ENCODE data around the gene MED27.

The MED27 gene

DNA sequence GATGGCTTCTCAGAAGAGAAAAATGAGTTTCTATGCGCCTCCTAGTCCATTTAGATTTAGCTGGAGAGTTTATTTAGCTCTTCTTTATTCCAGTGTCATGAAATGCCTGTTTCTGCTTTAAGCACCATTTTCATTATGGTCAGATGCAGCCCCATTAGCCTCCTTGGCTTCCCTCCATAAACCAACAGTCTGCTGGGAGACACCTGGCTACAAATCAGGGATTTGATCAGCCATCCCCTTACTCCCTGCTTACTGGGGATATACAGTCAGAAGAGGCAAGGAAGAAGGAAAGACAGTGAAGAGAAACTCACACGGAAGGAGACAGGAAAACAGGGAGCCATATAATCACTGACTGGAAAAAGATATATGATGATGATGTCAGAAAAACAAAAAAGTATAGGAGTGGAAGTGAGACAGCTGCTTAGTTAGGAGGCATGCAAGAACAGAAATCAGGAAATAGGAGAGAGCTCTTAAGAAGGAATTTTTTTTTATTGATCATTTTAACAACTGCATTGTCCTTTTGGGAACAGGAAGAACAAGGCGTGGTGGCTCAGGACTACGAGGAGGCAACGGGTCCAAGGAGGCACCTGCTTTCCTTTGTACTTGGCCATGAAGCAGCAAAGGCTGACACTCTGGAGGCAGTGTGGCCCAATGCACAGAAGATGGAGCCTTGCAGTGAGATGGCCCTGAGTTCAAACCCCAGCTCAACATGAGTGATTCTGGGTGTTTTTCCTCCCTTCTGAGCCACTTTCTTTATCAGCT lies 56.1 kb downstream of the MED27 start:
- no peaks in the 10 kb centered on the region for H3K27me3 ChIP-seq
- H3K9ac ChIP-seq, result no peak overlapping the region
- no peaks in the 10 kb centered on the region for H3K4me1 ChIP-seq
- no peak overlapping the region for H3K27ac ChIP-seq
- H3K4me3 ChIP-seq, result no peak overlapping the region
- no peak overlapping the region for H3K4me2 ChIP-seq
- no peak for TF ChIP-seq Cebpa-rat (IDR thresholded peaks at IDR 0.05)
- H3K9me3 ChIP-seq, result peaks cover 18% of the 10 kb centered on the region
- 0 out of 2 replicates have a peak, but pooled peaks cover 5% of the 10 kb centered on the region for H3K36me3 ChIP-seq
- H4K20me1 ChIP-seq, result peaks cover 64% of the 10 kb centered on the region

DNA sequence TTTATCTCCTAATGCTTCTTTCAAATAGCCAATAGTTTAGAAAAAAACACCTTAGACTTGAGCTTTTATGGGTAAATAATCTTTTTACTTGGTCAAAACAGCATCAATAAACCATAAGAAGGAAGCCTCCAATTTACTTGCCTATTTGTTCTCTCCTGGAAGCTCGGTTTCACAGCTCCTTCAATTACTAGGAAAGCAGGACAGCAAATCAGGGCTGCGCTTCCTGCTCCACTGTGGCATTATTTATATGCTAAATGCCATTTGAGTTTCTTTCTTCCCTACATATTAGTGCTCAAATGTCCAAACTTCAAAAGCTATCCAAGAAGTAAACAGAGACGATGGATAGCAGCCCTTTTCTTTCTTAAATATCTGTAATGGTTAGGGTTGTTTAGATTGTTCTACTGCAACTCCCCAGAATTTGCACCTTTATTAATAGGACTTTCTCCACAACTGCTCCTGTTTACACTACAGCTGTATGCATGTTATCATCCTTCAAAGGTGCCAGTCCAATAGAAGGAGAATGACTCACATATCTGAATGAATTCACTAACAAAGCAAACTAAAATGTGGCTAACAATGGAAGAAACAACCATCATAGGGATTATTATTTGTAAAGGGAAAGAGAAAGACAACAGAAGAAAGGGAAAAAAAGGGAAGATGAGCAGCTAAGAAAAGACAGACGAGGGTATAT lies 58.7 kb downstream of the MED27 start:
- Histone ChIP-seq H3K27me3 (no peaks in the 10 kb centered on the region), H4K20me1 (peaks cover 65% of the 10 kb centered on the region), H3K4me2 (no peak overlapping the region), H3K27ac (no peak overlapping the region), H3K36me3 (0 out of 2 replicates have a peak, but pooled peaks cover 2% of the 10 kb centered on the region), H3K9ac (no peak overlapping the region), H3K4me1 (no peaks in the 10 kb centered on the region), H3K9me3 (peaks cover 18% of the 10 kb centered on the region), H3K4me3 (no peak overlapping the region)
- no peak for TF ChIP-seq Cebpa-rat (IDR thresholded peaks at IDR 0.05)

DNA sequence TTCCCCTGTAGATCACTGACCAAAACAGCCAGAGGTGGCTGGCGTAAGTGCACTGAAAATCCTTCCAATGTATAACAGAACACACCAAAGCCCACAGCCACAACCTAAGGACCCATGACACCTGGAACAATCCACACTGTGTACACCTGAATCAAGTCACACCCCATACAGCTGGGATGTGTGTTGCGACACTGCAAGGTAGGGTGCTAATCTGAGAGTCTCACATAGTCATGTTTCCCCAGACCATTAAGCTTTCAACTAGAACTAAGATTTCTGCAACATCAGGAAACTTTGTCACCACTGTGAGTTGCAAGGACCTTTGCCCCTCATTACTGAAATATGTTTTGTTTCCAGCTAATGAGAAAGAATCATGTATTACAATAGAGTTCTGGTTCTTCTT lies 59.4 kb downstream of the MED27 start:
- H4K20me1 ChIP-seq, result peaks cover 61% of the 10 kb centered on the region
- H3K4me3 ChIP-seq, result no peak overlapping the region
- no peaks in the 10 kb centered on the region for H3K4me1 ChIP-seq
- peaks cover 18% of the 10 kb centered on the region for H3K9me3 ChIP-seq
- H3K9ac ChIP-seq, result no peak overlapping the region
- H3K4me2 ChIP-seq, result no peak overlapping the region
- H3K27me3 ChIP-seq, result no peaks in the 10 kb centered on the region
- no peak for TF ChIP-seq Cebpa-rat (IDR thresholded peaks at IDR 0.05)
- no peak overlapping the region for H3K27ac ChIP-seq
- no peaks in the 10 kb centered on the region for H3K36me3 ChIP-seq

DNA sequence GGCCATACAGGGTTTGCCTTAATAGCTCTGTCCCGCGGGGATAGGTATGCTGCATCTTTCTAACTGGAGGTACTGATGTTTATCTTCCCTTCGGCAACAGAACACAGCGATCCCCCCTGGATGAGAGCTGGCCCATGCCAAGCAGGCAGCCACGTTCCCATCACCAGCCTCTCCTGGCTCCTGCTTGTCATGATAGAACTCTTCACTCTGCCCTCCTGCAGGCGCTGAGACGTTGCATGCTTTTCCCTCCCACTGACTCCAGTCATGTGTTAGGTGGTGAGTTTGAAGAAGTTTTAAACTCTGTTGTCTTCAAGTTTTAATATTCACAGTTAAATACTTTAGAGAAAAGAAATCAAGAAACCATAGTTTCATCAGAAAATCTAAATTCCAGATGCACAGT lies 60.0 kb downstream of the MED27 start:
- Histone ChIP-seq H3K9ac (no peak overlapping the region), H3K4me1 (peaks cover 5% of the 10 kb centered on the region; the same call in 1 of the 2 replicates), H3K9me3 (peaks cover 18% of the 10 kb centered on the region), H3K4me3 (no peak overlapping the region), H3K36me3 (no peaks in the 10 kb centered on the region), H4K20me1 (peaks cover 61% of the 10 kb centered on the region), H3K27ac (no peak overlapping the region), H3K27me3 (no peaks in the 10 kb centered on the region), H3K4me2 (no peak overlapping the region)
- no peak for TF ChIP-seq Cebpa-rat (IDR thresholded peaks at IDR 0.05)

DNA sequence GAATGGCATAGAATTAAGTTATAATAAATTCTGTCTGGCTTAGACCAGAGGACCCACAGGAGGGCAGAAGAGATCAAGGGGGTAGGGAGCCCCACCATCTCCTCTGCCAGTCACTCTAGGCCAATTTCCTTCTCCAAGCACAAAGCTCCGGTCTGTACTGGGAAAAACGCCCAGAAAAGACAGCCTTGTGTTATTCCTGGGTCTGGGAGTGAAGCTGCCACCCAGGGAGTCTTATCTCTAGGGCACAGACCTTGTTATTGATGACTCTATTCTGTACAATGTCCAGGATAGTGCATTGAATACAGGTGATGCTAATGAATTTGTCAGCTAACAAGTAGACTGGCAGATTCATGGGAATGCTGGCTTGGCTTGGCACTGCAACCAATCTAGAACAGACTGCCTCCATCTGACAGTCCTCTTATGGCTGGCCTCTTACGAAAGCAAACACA lies 60.7 kb downstream of the MED27 start:
- H3K4me2 ChIP-seq, result no peak overlapping the region
- peaks cover 12% of the 10 kb centered on the region for H3K4me1 ChIP-seq
- H3K4me3 ChIP-seq, result no peak overlapping the region
- H3K9ac ChIP-seq, result no peak overlapping the region
- no peak overlapping the region for H3K27ac ChIP-seq
- peaks cover 16% of the 10 kb centered on the region for H3K9me3 ChIP-seq
- no peak for TF ChIP-seq Cebpa-rat (IDR thresholded peaks at IDR 0.05)
- peaks cover 61% of the 10 kb centered on the region for H4K20me1 ChIP-seq
- H3K36me3 ChIP-seq, result no peaks in the 10 kb centered on the region
- H3K27me3 ChIP-seq, result no peaks in the 10 kb centered on the region

DNA sequence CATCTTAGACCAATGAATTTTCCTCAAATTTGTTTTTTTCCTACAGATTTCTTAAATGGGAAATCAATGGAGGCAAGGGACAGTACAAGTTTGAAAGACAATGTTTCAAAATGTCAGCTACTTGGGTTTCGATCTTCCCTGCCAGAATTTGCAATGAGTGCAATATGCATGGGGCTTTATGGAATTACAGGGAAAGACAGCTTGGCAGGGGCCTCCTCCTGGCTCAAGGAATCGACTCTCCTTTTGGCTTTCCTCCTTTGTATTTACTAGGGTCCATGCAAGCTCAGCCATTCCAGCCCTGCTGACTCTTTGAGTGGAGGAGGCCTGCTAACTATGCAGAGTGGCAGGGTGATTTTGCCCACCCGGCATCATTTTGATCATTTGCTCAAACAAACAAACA lies 63.2 kb downstream of the MED27 start:
- no peak for TF ChIP-seq Cebpa-rat (IDR thresholded peaks at IDR 0.05)
- H3K27ac ChIP-seq, result no peak overlapping the region

DNA sequence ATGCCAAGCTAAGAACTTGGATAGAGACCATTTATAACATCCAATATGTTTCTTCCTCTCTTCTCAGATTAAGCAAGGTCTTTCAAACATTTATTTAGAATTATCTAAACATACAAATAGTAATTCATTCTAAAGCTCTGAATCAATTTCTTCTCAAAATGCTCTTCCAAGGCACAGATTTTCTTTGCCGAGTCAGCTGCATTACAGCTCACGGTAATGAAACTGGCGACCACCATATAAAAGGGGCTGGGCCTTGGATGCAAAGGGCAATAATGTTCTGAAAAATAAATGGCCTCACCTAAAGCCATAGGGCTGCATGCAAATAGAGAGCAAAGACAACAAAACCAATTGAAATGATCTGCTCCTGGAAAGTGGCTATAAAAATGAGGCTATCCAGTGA lies 63.8 kb downstream of the MED27 start:
- no peak for TF ChIP-seq Cebpa-rat (IDR thresholded peaks at IDR 0.05)
- no peak overlapping the region for H3K27ac ChIP-seq
- no peaks in the 10 kb centered on the region for H3K9me3 ChIP-seq
- no peak overlapping the region for H3K9ac ChIP-seq
- no peak overlapping the region for H3K4me3 ChIP-seq
- no peak overlapping the region for H3K4me2 ChIP-seq
- H3K4me1 ChIP-seq, result peaks cover 27% of the 10 kb centered on the region
- H3K36me3 ChIP-seq, result peaks cover 9% of the 10 kb centered on the region; the same call in 1 of the 2 replicates
- no peaks in the 10 kb centered on the region for H3K27me3 ChIP-seq
- H4K20me1 ChIP-seq, result peaks cover 47% of the 10 kb centered on the region

More for the DNA sequence above, 63.2 kb downstream of the MED27 start:
- peaks cover 53% of the 10 kb centered on the region for H4K20me1 ChIP-seq
- H3K9ac ChIP-seq, result no peak overlapping the region
- no peaks in the 10 kb centered on the region for H3K9me3 ChIP-seq
- no peak overlapping the region for H3K4me3 ChIP-seq
- H3K27me3 ChIP-seq, result no peaks in the 10 kb centered on the region
- H3K36me3 ChIP-seq, result peaks cover 9% of the 10 kb centered on the region; the same call in 1 of the 2 replicates
- H3K4me2 ChIP-seq, result no peak overlapping the region
- H3K4me1 ChIP-seq, result peaks cover 25% of the 10 kb centered on the region

DNA sequence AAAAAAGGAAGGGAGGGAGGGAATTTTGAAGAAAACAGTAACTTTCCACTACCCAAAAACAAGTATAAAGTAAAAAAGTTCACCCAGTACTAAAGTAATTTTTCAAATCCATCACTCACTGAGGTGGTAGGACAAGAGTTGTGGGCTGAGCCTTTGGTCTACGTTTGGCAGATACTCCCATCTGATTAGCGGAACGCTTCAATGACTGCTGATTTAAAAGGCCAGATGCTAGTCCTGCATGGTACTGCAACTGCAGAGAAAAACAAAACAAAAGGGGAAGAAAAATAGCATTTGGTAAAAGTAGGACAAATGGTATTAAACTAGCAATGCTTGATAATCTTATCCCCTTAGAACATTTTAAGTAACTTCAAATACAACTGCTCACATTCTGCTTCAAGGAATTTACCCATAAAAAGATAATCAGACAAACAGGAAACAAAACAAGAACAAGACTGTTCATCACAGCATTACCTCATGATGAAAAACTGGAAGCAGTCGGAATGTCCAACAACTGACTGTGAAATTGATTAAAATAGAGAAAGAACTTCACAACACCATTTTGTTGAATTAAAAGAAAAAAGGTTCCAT lies 65.4 kb downstream of the MED27 start:
- peak overlapping the region; percentile 1; the same call in 1 of the 2 replicates for H3K4me2 ChIP-seq
- no peak overlapping the region for H3K4me3 ChIP-seq

DNA sequence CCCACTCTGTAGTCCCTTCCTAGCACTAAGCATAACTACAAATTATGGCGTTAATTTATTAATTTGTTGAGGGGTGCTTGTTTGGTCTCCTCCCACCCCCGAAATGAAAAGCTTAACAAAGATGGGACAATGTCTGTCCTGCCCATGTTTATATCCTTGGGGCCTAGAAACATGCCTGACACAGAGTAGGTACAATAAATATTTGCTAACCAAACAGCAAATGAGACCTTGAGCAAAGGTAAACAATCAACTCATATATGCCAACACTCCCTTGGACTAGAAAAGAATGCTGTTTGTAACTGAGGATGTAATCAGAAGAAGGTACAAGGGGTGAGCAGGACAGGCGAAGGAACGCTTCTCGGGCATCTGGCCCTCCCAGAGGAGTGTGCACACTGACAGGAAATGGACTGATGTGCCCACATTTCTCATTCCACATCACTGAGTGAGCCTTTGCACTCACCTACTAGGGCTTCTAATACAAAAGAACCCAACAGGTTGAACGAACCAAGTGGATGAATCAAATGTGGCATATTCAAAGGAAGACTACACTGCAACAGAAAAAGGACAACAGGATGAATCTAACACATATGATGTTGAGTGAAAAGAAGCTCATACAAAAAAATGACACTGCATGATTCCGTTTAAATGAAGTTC lies 66.8 kb downstream of the MED27 start:
- Histone ChIP-seq H3K4me1 (peaks cover 27% of the 10 kb centered on the region), H3K27me3 (no peaks in the 10 kb centered on the region), H3K9me3 (no peaks in the 10 kb centered on the region), H3K9ac (no peak overlapping the region), H3K36me3 (peaks cover 16% of the 10 kb centered on the region; the same call in 1 of the 2 replicates), H3K4me2 (no peak overlapping the region), H3K4me3 (no peak overlapping the region), H4K20me1 (peaks cover 19% of the 10 kb centered on the region), H3K27ac (no peak overlapping the region)
- TF ChIP-seq Cebpa-rat (IDR thresholded peaks at IDR 0.05), result no peak

More for the DNA sequence above, 65.4 kb downstream of the MED27 start:
- no peaks in the 10 kb centered on the region for H3K9me3 ChIP-seq
- no peak overlapping the region for H3K27ac ChIP-seq
- no peak for TF ChIP-seq Cebpa-rat (IDR thresholded peaks at IDR 0.05)
- no peak overlapping the region for H3K9ac ChIP-seq
- peaks cover 11% of the 10 kb centered on the region; the same call in 1 of the 2 replicates for H3K36me3 ChIP-seq
- H3K4me1 ChIP-seq, result peaks cover 27% of the 10 kb centered on the region
- H4K20me1 ChIP-seq, result peaks cover 34% of the 10 kb centered on the region
- H3K27me3 ChIP-seq, result no peaks in the 10 kb centered on the region

Data from BLaER1 (cell line).